Measurements from ENCODE around the gene ARPC5. TPM values are rescaled to one million over a fixed set of nuclear protein-coding genes. Genes with fewer than 3 reads are reported as not detected.
"Not testable (repeated sequence)": the region's sequence is repeated elsewhere in the genome, so short reads cannot be mapped to it uniquely, and the experiment has no call there.

The ARPC5 gene
- total and polyA plus RNA-seq, 2 of the 8 experiments (the other 6 are each of a cell fraction or from before 2014, with no cell fraction given) = 24.0 to 60.8 TPM

DNA sequence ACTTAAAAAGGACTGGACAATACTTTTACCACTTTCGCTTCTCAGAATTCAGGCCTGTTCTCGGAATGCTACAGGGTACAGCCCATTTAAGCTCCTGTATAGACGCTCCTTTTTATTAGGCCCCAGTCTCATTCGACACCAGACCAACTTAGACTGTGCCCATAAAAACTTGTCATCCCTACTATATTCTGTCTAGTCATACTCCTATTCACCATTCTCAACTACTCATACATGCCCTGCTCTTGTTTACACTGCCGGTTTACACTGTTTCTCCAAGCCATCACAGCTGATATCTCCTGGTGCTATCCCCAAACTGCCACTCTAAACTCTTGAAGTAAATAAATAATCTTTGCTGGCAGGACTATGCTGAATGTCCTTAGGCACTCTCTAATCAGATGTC lies 17.4 kb downstream of the ARPC5 start:
- H3K4me2 ChIP-seq (ENCODE audit: insufficient read depth in 1 of 2, low read depth in 2 of 2, low read length in 2 of 2); H3K4ac ChIP-seq (replicated peaks; ENCODE audit: insufficient read length, low read depth, low read length); H4K20me1 ChIP-seq (replicated peaks in 1 of 2; ENCODE audit: control insufficient read depth in 1 of 2, insufficient read depth in 2 of 2, low read length in 2 of 2); H2AFZ ChIP-seq (ENCODE audit: low read length); H3K18ac ChIP-seq (ENCODE audit: extremely low read depth, low read length); H4K8ac ChIP-seq (ENCODE audit: extremely low read depth, insufficient read depth, low read length); H3K27ac ChIP-seq (ENCODE audit: low read depth, low read length); H2BK12ac ChIP-seq (ENCODE audit: low read depth, low read length); H3K79me2 ChIP-seq (ENCODE audit: control insufficient read depth in 1 of 2, insufficient read depth in 2 of 2, low read length in 2 of 2); H2BK15ac ChIP-seq (ENCODE audit: low read length); H2BK120ac ChIP-seq (replicated peaks; ENCODE audit: low read depth, low read length); H2AK5ac ChIP-seq (ENCODE audit: low read depth, low read length); H2BK5ac ChIP-seq (ENCODE audit: low read depth, low read length); H3K79me1 ChIP-seq (ENCODE audit: low read depth, low read length); H3K23me2 ChIP-seq (ENCODE audit: low read depth, low read length); H2BK20ac ChIP-seq (ENCODE audit: low read length); DNase-seq (ENCODE audit: low read depth in 1 of 2, low spot score in 2 of 2); H3K23ac ChIP-seq (ENCODE audit: insufficient read length); H4K5ac ChIP-seq (ENCODE audit: insufficient read length, low read depth, low read length); FAIRE-seq; H3K27me3 ChIP-seq (replicated peaks in 1 of 4; ENCODE audit: control insufficient read depth in 3 of 4, extremely low read depth in 1 of 4, insufficient read depth in 3 of 4, low read length in 3 of 4); POLR2A ChIA-PET (ENCODE audit: partially characterized antibody); H3K9me3 ChIP-seq (ENCODE audit: insufficient read depth in 2 of 2, low read depth in 1 of 2, low read length in 1 of 2); H3K4me1 ChIP-seq (replicated peaks in 1 of 4; ENCODE audit: control insufficient read depth in 3 of 4, insufficient read depth in 4 of 4, low read length in 3 of 4); H3K9ac ChIP-seq (replicated peaks in 1 of 4; ENCODE audit: extremely low read depth in 1 of 4, low read depth in 3 of 4, low read length in 3 of 4); H3K36me3 ChIP-seq (ENCODE audit: control insufficient read depth in 2 of 4, insufficient read depth in 4 of 4, low read length in 3 of 4); H3K56ac ChIP-seq (replicated peaks; ENCODE audit: insufficient read length, low read depth, low read length); H3K14ac ChIP-seq (ENCODE audit: insufficient read length); H3K4me3 ChIP-seq (ENCODE audit: extremely low read depth in 1 of 4, insufficient read depth in 2 of 4, low read depth in 3 of 4, low read length in 4 of 4); H4K91ac ChIP-seq (replicated peaks; ENCODE audit: insufficient read length, low read length): not testable (repeated sequence)
- CTCF ChIA-PET (ENCODE audit: partially characterized antibody) = interaction anchor here (1.5 kb wide), 1 partner anchor 15 kb away, joined by 4 read pairs; no protein-coding TSS in a partner anchor
- WGBS, 2 experiments (ENCODE audit: extremely low coverage in 1 of 2, insufficient coverage in 1 of 2, insufficient read length in 1 of 2, insufficient replicate concordance in 2 of 2, low coverage in 1 of 2, low lambda C conversion rate in 2 of 2, missing lambda C conversion rate in 1 of 2) = 84% methylated on average over 5 of the region's 5 CpGs; no CpG with 5 or more reads in 1 of the 2 experiments

- H2BK15ac ChIP-seq (ENCODE audit: low read length); H3K14ac ChIP-seq (ENCODE audit: insufficient read length); H2AK5ac ChIP-seq (ENCODE audit: low read depth, low read length); H2AFZ ChIP-seq (ENCODE audit: low read length); CTCF ChIA-PET (ENCODE audit: partially characterized antibody); H3K27me3 ChIP-seq (replicated peaks in 1 of 4; ENCODE audit: control insufficient read depth in 3 of 4, extremely low read depth in 1 of 4, insufficient read depth in 3 of 4, low read length in 3 of 4); H2BK12ac ChIP-seq (ENCODE audit: low read depth, low read length); H3K79me2 ChIP-seq (ENCODE audit: control insufficient read depth in 1 of 2, insufficient read depth in 2 of 2, low read length in 2 of 2); H2BK20ac ChIP-seq (ENCODE audit: low read length); H3K4ac ChIP-seq (replicated peaks; ENCODE audit: insufficient read length, low read depth, low read length); H3K23ac ChIP-seq (ENCODE audit: insufficient read length); POLR2A ChIA-PET (ENCODE audit: partially characterized antibody); FAIRE-seq; H3K9me3 ChIP-seq (ENCODE audit: insufficient read depth in 2 of 2, low read depth in 1 of 2, low read length in 1 of 2); H2BK5ac ChIP-seq (ENCODE audit: low read depth, low read length); H3K36me3 ChIP-seq (ENCODE audit: control insufficient read depth in 2 of 4, insufficient read depth in 4 of 4, low read length in 3 of 4); H3K4me1 ChIP-seq (replicated peaks in 1 of 4; ENCODE audit: control insufficient read depth in 3 of 4, insufficient read depth in 4 of 4, low read length in 3 of 4); H3K18ac ChIP-seq (ENCODE audit: extremely low read depth, low read length); H4K5ac ChIP-seq (ENCODE audit: insufficient read length, low read depth, low read length); H3K9ac ChIP-seq (replicated peaks in 1 of 4; ENCODE audit: extremely low read depth in 1 of 4, low read depth in 3 of 4, low read length in 3 of 4); H3K27ac ChIP-seq (ENCODE audit: low read depth, low read length); H3K79me1 ChIP-seq (ENCODE audit: low read depth, low read length); H3K23me2 ChIP-seq (ENCODE audit: low read depth, low read length); H3K56ac ChIP-seq (replicated peaks; ENCODE audit: insufficient read length, low read depth, low read length); H4K20me1 ChIP-seq (replicated peaks in 1 of 2; ENCODE audit: control insufficient read depth in 1 of 2, insufficient read depth in 2 of 2, low read length in 2 of 2); H4K8ac ChIP-seq (ENCODE audit: extremely low read depth, insufficient read depth, low read length); DNase-seq (ENCODE audit: low read depth in 1 of 2, low spot score in 2 of 2); H2BK120ac ChIP-seq (replicated peaks; ENCODE audit: low read depth, low read length); H4K91ac ChIP-seq (replicated peaks; ENCODE audit: insufficient read length, low read length); H3K4me2 ChIP-seq (ENCODE audit: insufficient read depth in 1 of 2, low read depth in 2 of 2, low read length in 2 of 2); H3K4me3 ChIP-seq (ENCODE audit: extremely low read depth in 1 of 4, insufficient read depth in 2 of 4, low read depth in 3 of 4, low read length in 4 of 4): not testable (repeated sequence)
- WGBS, 2 experiments (ENCODE audit: extremely low coverage in 1 of 2, insufficient coverage in 1 of 2, insufficient read length in 1 of 2, insufficient replicate concordance in 2 of 2, low coverage in 1 of 2, low lambda C conversion rate in 2 of 2, missing lambda C conversion rate in 1 of 2) = 88% methylated on average over 3 of the region's 3 CpGs; no CpG with 5 or more reads in 1 of the 2 experiments
Measured at GRCh38 chr1:183612975-183613374, 22.6 kb downstream of the ARPC5 start.
